ENCODE data around the gene PTCD3. TPM values are rescaled to one million over a fixed set of nuclear protein-coding genes. Genes with fewer than 3 reads are reported as not detected.

Gene PTCD3
- total RNA-seq, 1 experiment from 2014 or later = 94.7 TPM

- ATAC-seq = no peak
- DNase-seq = no peak
- intact Hi-C loops (cut with micrococcal nuclease) = no loop called here
- H3K9me3 ChIP-seq (ENCODE audit: low read length) = no peaks in the 10 kb centered on the region
- no peaks in the 10 kb centered on the region for H3K27me3 ChIP-seq (ENCODE audit: low read length)
- no peak for TF ChIP-seq EZH2phosphoT487 (IDR thresholded peaks at IDR 0.05; ENCODE audit: borderline replicate concordance, low read length)
- TF ChIP-seq, protein P1, sequence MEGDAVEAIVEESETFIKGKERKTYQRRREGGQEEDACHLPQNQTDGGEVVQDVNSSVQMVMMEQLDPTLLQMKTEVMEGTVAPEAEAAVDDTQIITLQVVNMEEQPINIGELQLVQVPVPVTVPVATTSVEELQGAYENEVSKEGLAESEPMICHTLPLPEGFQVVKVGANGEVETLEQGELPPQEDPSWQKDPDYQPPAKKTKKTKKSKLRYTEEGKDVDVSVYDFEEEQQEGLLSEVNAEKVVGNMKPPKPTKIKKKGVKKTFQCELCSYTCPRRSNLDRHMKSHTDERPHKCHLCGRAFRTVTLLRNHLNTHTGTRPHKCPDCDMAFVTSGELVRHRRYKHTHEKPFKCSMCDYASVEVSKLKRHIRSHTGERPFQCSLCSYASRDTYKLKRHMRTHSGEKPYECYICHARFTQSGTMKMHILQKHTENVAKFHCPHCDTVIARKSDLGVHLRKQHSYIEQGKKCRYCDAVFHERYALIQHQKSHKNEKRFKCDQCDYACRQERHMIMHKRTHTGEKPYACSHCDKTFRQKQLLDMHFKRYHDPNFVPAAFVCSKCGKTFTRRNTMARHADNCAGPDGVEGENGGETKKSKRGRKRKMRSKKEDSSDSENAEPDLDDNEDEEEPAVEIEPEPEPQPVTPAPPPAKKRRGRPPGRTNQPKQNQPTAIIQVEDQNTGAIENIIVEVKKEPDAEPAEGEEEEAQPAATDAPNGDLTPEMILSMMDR (conservative IDR thresholded peaks at IDR 0.05; ENCODE audit: low read depth, low read length) = no peak
- TF ChIP-seq EZH2 (IDR thresholded peaks at IDR 0.05; ENCODE audit: low read length, unreplicated experiment) = no peak
- no peaks in the 10 kb centered on the region for H3K4me1 ChIP-seq (ENCODE audit: insufficient read depth, low read length)
- BruUV-seq (replicated peaks) = no TSS peak
- H3K27ac ChIP-seq (ENCODE audit: low read length) = no peak overlapping the region
- CTCF ChIA-PET = no interaction called here
- POLR2A ChIA-PET (ENCODE audit: unreplicated experiment) = interaction anchor here (0.6 kb wide), 1 partner anchor 49 kb away, joined by 3 read pairs; no protein-coding TSS in a partner anchor
- H3F3A ChIP-seq (ENCODE audit: low read length, unreplicated experiment) = no peaks in the 10 kb centered on the region
- H4K20me1 ChIP-seq (ENCODE audit: low read length) = peaks cover 62% of the 10 kb centered on the region
- H3K9ac ChIP-seq (ENCODE audit: low read length) = no peak overlapping the region
- no peak overlapping the region for H2AFZ ChIP-seq (ENCODE audit: low read length)
- peaks cover 10% of the 10 kb centered on the region for H3K36me3 ChIP-seq (ENCODE audit: low read depth, low read length)
- H3K4me2 ChIP-seq (ENCODE audit: low read length) = no peak overlapping the region
- H3K4me3 ChIP-seq (ENCODE audit: low read length) = no peak overlapping the region
- H3K9me2 ChIP-seq (replicated peaks; ENCODE audit: low read length) = no peaks in the 10 kb centered on the region
- H3K79me2 ChIP-seq (ENCODE audit: low read length) = peaks cover 100% of the 10 kb centered on the region
These were observed 79.6 kb downstream of the PTCD3 start for GRCh38 chr2:86185517-86186212.

DNA sequence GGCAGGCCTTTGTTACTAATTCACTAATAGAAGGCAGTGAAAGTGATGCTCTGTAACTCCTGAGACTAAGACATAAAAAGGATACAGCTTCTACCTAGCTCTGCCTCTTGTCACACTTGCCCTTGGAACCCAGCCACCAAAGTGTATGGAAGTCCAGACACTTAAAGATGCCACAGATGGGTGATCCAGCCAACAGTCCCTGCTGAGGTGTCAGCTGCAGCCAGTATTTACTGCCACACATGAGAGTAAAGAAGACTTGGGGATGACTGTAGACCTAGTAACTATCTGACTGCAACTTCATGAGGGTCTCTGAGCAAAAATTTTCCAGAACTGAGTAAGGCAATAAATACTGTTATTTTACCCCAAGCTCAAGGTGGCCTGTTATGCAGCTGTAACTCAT is 80.4 kb downstream of the PTCD3 start:
- intact Hi-C loops (cut with micrococcal nuclease) = no loop called here
- no peak overlapping the region for H3K27ac ChIP-seq (ENCODE audit: low read length)
- no TSS peak for BruUV-seq (replicated peaks)
- no peaks in the 10 kb centered on the region for H3K4me1 ChIP-seq (ENCODE audit: insufficient read depth, low read length)
- H3K79me2 ChIP-seq (ENCODE audit: low read length) = peaks cover 100% of the 10 kb centered on the region
- H3K9me3 ChIP-seq (ENCODE audit: low read length) = no peaks in the 10 kb centered on the region
- no peak overlapping the region for H2AFZ ChIP-seq (ENCODE audit: low read length)
- H4K20me1 ChIP-seq (ENCODE audit: low read length) = peaks cover 57% of the 10 kb centered on the region
- H3K27me3 ChIP-seq (ENCODE audit: low read length) = no peaks in the 10 kb centered on the region
- no peak overlapping the region for H3K4me3 ChIP-seq (ENCODE audit: low read length)
- ATAC-seq (no peak), DNase-seq (no peak)
- no peaks in the 10 kb centered on the region for H3F3A ChIP-seq (ENCODE audit: low read length, unreplicated experiment)
- CTCF ChIA-PET = no interaction called here
- H3K36me3 ChIP-seq (ENCODE audit: low read depth, low read length) = peaks cover 7% of the 10 kb centered on the region
- no peak overlapping the region for H3K9ac ChIP-seq (ENCODE audit: low read length)
- H3K4me2 ChIP-seq (ENCODE audit: low read length) = no peak overlapping the region
- no peak for TF ChIP-seq EZH2 (IDR thresholded peaks at IDR 0.05; ENCODE audit: low read length, unreplicated experiment)
- TF ChIP-seq, protein P1 (conservative IDR thresholded peaks at IDR 0.05; ENCODE audit: low read depth, low read length) = no peak
- no peak for TF ChIP-seq EZH2phosphoT487 (IDR thresholded peaks at IDR 0.05; ENCODE audit: borderline replicate concordance, low read length)
- no peaks in the 10 kb centered on the region for H3K9me2 ChIP-seq (replicated peaks; ENCODE audit: low read length)
- POLR2A ChIA-PET (ENCODE audit: unreplicated experiment) = no interaction called here

DNA sequence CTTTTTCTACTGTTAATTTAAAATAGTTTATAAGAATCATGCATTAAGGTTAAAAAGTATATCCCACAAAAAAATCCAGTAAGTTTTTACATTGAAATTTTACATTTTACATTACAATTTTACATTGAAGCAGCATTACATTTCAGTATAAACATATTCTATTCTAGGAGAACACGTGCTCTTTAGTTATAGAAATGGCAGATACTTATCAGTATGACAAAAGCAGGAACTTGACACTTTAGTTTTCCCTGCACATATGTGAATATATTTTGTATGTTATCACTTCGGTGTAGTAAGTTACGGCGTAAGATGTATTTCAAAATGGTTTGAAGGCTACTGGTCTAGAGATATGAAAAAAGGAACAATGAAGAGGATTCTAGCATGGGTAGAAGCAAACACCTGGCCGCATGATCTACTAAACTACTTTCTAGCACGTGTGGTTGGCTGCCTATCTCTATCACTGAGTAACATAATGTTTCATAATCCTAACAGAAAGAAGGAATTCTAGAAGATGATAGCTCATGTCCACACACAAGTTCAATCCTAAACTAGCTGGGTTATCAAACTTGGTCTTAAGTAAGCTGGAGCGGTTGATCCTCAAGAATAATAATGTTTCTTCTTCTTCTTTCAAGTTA is 83.9 kb downstream of the PTCD3 start:
- H3K36me3 ChIP-seq (ENCODE audit: low read depth, low read length) = peaks cover 10% of the 10 kb centered on the region
- H3K9ac ChIP-seq (ENCODE audit: low read length) = no peak overlapping the region
- H3F3A ChIP-seq (ENCODE audit: low read length, unreplicated experiment) = no peaks in the 10 kb centered on the region
- no peak overlapping the region for H3K4me3 ChIP-seq (ENCODE audit: low read length)
- no peaks in the 10 kb centered on the region for H3K9me3 ChIP-seq (ENCODE audit: low read length)
- DNase-seq (no peak), ATAC-seq (no peak)
- no peak overlapping the region for H3K4me2 ChIP-seq (ENCODE audit: low read length)
- no peaks in the 10 kb centered on the region for H3K27me3 ChIP-seq (ENCODE audit: low read length)
- H3K79me2 ChIP-seq (ENCODE audit: low read length) = peaks cover 99% of the 10 kb centered on the region
- H2AFZ ChIP-seq (ENCODE audit: low read length) = no peak overlapping the region
- intact Hi-C loops (cut with micrococcal nuclease) = no loop called here
- H4K20me1 ChIP-seq (ENCODE audit: low read length) = peaks cover 71% of the 10 kb centered on the region
- POLR2A ChIA-PET (ENCODE audit: unreplicated experiment) = no interaction called here
- peaks cover 16% of the 10 kb centered on the region for H3K4me1 ChIP-seq (ENCODE audit: insufficient read depth, low read length)
- no TSS peak for BruUV-seq (replicated peaks)
- H3K27ac ChIP-seq (ENCODE audit: low read length) = no peak overlapping the region
- H3K9me2 ChIP-seq (replicated peaks; ENCODE audit: low read length) = no peaks in the 10 kb centered on the region
- TF ChIP-seq EZH2phosphoT487 (IDR thresholded peaks at IDR 0.05; ENCODE audit: borderline replicate concordance, low read length) (no peak), EZH2 (IDR thresholded peaks at IDR 0.05; ENCODE audit: low read length, unreplicated experiment) (no peak)
- TF ChIP-seq, protein P1 (conservative IDR thresholded peaks at IDR 0.05; ENCODE audit: low read depth, low read length) = no peak
- CTCF ChIA-PET = no interaction called here
